Esophagus muscularis mucosa (tissue), 4 donors: ENCODE results near the gene MS4A2. TPM values are rescaled to one million over a fixed set of nuclear protein-coding genes. Genes with fewer than 3 reads are reported as not detected.

Experiments used
- DNase-seq: peaks from one replicate; pipeline ENCODE4 v3.0.0-alpha.2; 2017; ENCODE audit errors: extremely low spot score
- H3K27ac ChIP-seq, 4 donors: fragments of 200-600 bp; sonication (generic); replicated peaks in 1 of 4; 1 replicate in 3 of 4; 2 replicates in 1 of 4; pipeline ENCODE4 v1.5.1; 2016 to 2019; ENCODE audit warnings: mild to moderate bottlenecking in 1 of 4
- H3K27me3 ChIP-seq, 4 donors: fragments of 200-600 bp; sonication (generic); one replicate each; pipeline versions ENCODE4 v1.5.1 to v1.6.0; 2016 to 2019
- H3K36me3 ChIP-seq, 4 donors: fragments of 200-600 bp; sonication (generic); one replicate each; pipeline ENCODE4 v1.5.1; 2016 to 2019
- H3K4me1 ChIP-seq, 4 donors: fragments of 200-600 bp; sonication (generic); one replicate each; pipeline ENCODE4 v1.5.1; 2016 to 2019
- H3K4me3 ChIP-seq, 4 donors: fragments of 200-600 bp; sonication (generic); 1 replicate in 2 of 4; 2 replicates in 2 of 4; pipeline ENCODE4 v1.5.1; 2016 to 2019; ENCODE audit warnings: mild to moderate bottlenecking in 4 of 4, moderate library complexity in 1 of 4
- H3K9me3 ChIP-seq, 4 donors: fragments of 200-600 bp; sonication (generic); 1 replicate in 3 of 4; 2 replicates in 1 of 4; pipeline ENCODE4 v1.5.1; 2016 to 2019
- CTCF ChIP-seq, 3 experiments: fragments of 200-600 bp in 2 of 3; fragments of 450-650 bp in 1 of 3; sonication (generic) in 2 of 3; IDR thresholded peaks; one replicate each; pipeline ENCODE4 v1.5.1; 2017 to 2019; ENCODE audit warnings: antibody characterized with exemption in 3 of 3, mild to moderate bottlenecking in 2 of 3, moderate library complexity in 1 of 3
- EP300 ChIP-seq: sonication (generic); formaldehyde crosslinking; IDR thresholded peaks from one replicate; pipeline ENCODE4 v1.6.1; 2017; ENCODE audit warnings: antibody characterized with exemption
- POLR2A ChIP-seq: fragments of 450-650 bp; IDR thresholded peaks from one replicate; pipeline ENCODE4 v1.6.1; 2017; ENCODE audit warnings: antibody characterized with exemption, moderate library complexity, mild to moderate bottlenecking, low read depth
- POLR2AphosphoS5 ChIP-seq, 2 donors: sonication (generic); formaldehyde crosslinking; IDR thresholded peaks; one replicate each; pipeline ENCODE4 v1.6.1; 2017; ENCODE audit warnings: antibody characterized with exemption in 2 of 2
- WGBS: methylation state at CpG from one replicate; pipeline ENCODE4 v1.1.5; 2018; 5-methylcytosine and 5-hydroxymethylcytosine counted together
- intact Hi-C: fragments of 100-400 bp; cut with DNase I; formaldehyde crosslinking; loops from one replicate; pipeline ENCODE4 v1.15.1; 2023
- total RNA-seq, 4 donors: library from RNA; depleted of rRNA; stranded (reverse); fragments of >200 nt; gene quantifications; one replicate each; pipeline versions ENCODE4 v1.1.0 to v1.2.1, GENCODE V29; 2016

The MS4A2 gene
- total RNA-seq, 4 donors from 2014 or later: 0.32 to 6.0 (median 2.6) TPM

GRCh38 chr11:60084631-60085273, 3.7 kb upstream of the MS4A2 start:
- Histone ChIP-seq H3K4me3 (no peak overlapping the region), H3K4me1 (no peaks in the 10 kb centered on the region), H3K9me3 (no peaks in the 10 kb centered on the region), H3K27ac (no peak overlapping the region), H3K36me3 (no peaks in the 10 kb centered on the region), H3K27me3 (no peaks in the 10 kb centered on the region)
- DNase-seq: no peak
- WGBS: 77% methylated on average over 3 of the region's 3 CpGs
- intact Hi-C loops: no loop called here
- TF ChIP-seq POLR2AphosphoS5 (IDR thresholded peaks at IDR 0.05) (no peak), CTCF (IDR thresholded peaks at IDR 0.05) (no peak), POLR2A (no peak), EP300 (no peak)

- no peak overlapping the region for H3K4me3 ChIP-seq
- no peak for DNase-seq
- intact Hi-C loops: no loop called here
- no peaks in the 10 kb centered on the region for H3K36me3 ChIP-seq
- no peak overlapping the region for H3K27ac ChIP-seq
- no peak for TF ChIP-seq POLR2AphosphoS5 (IDR thresholded peaks at IDR 0.05)
- no peak for TF ChIP-seq POLR2A
- no peak for TF ChIP-seq EP300
- no peak for TF ChIP-seq CTCF (IDR thresholded peaks at IDR 0.05)
- H3K9me3 ChIP-seq: no peaks in the 10 kb centered on the region
- H3K27me3 ChIP-seq: no peaks in the 10 kb centered on the region
- 66% methylated on average over 2 of the region's 2 CpGs for WGBS
- H3K4me1 ChIP-seq: no peaks in the 10 kb centered on the region
Measured at GRCh38 chr11:60085909-60086308, 2.6 kb upstream of the MS4A2 start.

GRCh38 chr11:60087239-60087638, 1.2 kb upstream of the MS4A2 start:
- intact Hi-C loops: no loop called here
- no peaks in the 10 kb centered on the region for H3K4me1 ChIP-seq
- H3K36me3 ChIP-seq: no peaks in the 10 kb centered on the region
- no peak overlapping the region for H3K27ac ChIP-seq
- no peak for DNase-seq
- no peak overlapping the region for H3K4me3 ChIP-seq
- WGBS: 75% methylated on average over 1 of the region's 1 CpG
- H3K27me3 ChIP-seq: no peaks in the 10 kb centered on the region
- no peaks in the 10 kb centered on the region for H3K9me3 ChIP-seq
- TF ChIP-seq POLR2AphosphoS5 (IDR thresholded peaks at IDR 0.05): no peak

DNA sequence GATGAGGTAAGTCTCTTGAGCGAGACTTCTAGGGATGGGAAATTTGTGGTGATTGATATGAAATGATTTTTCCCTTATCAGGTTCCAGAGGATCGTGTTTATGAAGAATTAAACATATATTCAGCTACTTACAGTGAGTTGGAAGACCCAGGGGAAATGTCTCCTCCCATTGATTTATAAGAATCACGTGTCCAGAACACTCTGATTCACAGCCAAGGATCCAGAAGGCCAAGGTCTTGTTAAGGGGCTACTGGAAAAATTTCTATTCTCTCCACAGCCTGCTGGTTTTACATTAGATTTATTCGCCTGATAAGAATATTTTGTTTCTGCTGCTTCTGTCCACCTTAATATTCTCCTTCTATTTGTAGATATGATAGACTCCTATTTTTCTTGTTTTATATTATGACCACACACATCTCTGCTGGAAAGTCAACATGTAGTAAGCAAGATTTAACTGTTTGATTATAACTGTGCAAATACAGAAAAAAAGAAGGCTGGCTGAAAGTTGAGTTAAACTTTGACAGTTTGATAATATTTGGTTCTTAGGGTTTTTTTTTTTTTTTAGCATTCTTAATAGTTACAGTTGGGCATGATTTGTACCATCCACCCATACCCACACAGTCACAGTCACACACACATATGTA, 7.1 kb downstream of the MS4A2 start:
- 64% methylated on average over 4 of the region's 4 CpGs for WGBS

DNA sequence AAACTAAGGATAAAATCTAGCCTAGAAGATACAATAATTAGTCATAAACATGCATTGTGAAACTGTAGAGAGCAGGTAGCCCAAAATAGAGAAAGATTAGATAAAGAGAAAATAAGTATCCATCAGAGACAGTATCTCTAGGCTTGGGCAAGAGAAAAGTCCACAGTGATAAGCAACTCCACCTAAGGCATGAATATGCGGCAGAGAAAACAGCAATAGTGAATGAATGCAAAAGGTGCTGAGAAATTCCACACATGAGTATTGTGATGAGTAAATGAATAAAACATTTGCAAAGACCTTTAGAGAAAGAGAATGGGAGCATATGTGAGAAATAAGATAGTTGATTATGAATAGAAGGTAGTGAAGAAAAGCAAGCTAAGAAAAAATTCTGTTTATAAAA, 8.7 kb downstream of the MS4A2 start:
- WGBS: 97% methylated on average over 1 of the region's 1 CpG
- no peak for DNase-seq
- no peak for TF ChIP-seq POLR2A
- no peak for TF ChIP-seq CTCF (IDR thresholded peaks at IDR 0.05)
- TF ChIP-seq EP300: no peak
- no peak for TF ChIP-seq POLR2AphosphoS5 (IDR thresholded peaks at IDR 0.05)
- H3K9me3 ChIP-seq: no peaks in the 10 kb centered on the region
- intact Hi-C loops: no loop called here
- H3K4me1 ChIP-seq: no peaks in the 10 kb centered on the region
- no peak overlapping the region for H3K27ac ChIP-seq
- no peaks in the 10 kb centered on the region for H3K36me3 ChIP-seq
- no peak overlapping the region for H3K4me3 ChIP-seq
- no peaks in the 10 kb centered on the region for H3K27me3 ChIP-seq

More for the DNA sequence above, 7.1 kb downstream of the MS4A2 start:
- no peak for DNase-seq
- intact Hi-C loops: no loop called here
- H3K27ac ChIP-seq: no peak overlapping the region
- TF ChIP-seq CTCF (IDR thresholded peaks at IDR 0.05) (no peak), EP300 (no peak), POLR2AphosphoS5 (IDR thresholded peaks at IDR 0.05) (no peak), POLR2A (no peak)
- no peaks in the 10 kb centered on the region for H3K27me3 ChIP-seq
- no peak overlapping the region for H3K4me3 ChIP-seq
- no peaks in the 10 kb centered on the region for H3K36me3 ChIP-seq
- no peaks in the 10 kb centered on the region for H3K4me1 ChIP-seq
- H3K9me3 ChIP-seq: no peaks in the 10 kb centered on the region
